ENCODE results near the gene ZFHX3.

The ZFHX3 gene

GRCh38 chr16:72956124-72957064 is 91.5 kb downstream of the ZFHX3 start:
- Mint-ChIP-seq H3K27me3 (ENCODE audit: low read depth) (peaks cover 9% of the 10 kb centered on the region), H3K4me3 (no peak overlapping the region), H3K27ac (no peak overlapping the region), H3K9me3 (no peaks in the 10 kb centered on the region), H3K36me3 (ENCODE audit: low read depth) (peaks cover 73% of the 10 kb centered on the region), H3K4me1 (peaks cover 38% of the 10 kb centered on the region)
- TF ChIP-seq CTCF (IDR thresholded peaks at IDR 0.05; ENCODE audit: unreplicated experiment in 3 of 3), result no peak

- H3K27me3 Mint-ChIP-seq (ENCODE audit: low read depth), result peaks cover 9% of the 10 kb centered on the region
- peak overlapping the region; percentile 69 to 79 (median 72) for H3K27ac Mint-ChIP-seq
- no peaks in the 10 kb centered on the region for H3K9me3 Mint-ChIP-seq
- peaks cover 38% of the 10 kb centered on the region for H3K4me1 Mint-ChIP-seq
- no peak for TF ChIP-seq CTCF (IDR thresholded peaks at IDR 0.05; ENCODE audit: unreplicated experiment in 3 of 3)
- peak overlapping the region in 1 of 3 experiments; percentile 56 for H3K4me3 Mint-ChIP-seq
- H3K36me3 Mint-ChIP-seq (ENCODE audit: low read depth), result peaks cover 69% of the 10 kb centered on the region
Measured at GRCh38 chr16:72952811-72953271, 95.1 kb downstream of the ZFHX3 start.

- H3K9me3 Mint-ChIP-seq, result no peaks in the 10 kb centered on the region
- peaks cover 43% of the 10 kb centered on the region for H3K4me1 Mint-ChIP-seq
- H3K4me3 Mint-ChIP-seq, result peak overlapping the region in 1 of 3 experiments; percentile 48
- H3K36me3 Mint-ChIP-seq (ENCODE audit: low read depth), result peaks cover 67% of the 10 kb centered on the region
- peaks cover 9% of the 10 kb centered on the region for H3K27me3 Mint-ChIP-seq (ENCODE audit: low read depth)
- no peak for TF ChIP-seq CTCF (IDR thresholded peaks at IDR 0.05; ENCODE audit: unreplicated experiment in 3 of 3)
- H3K27ac Mint-ChIP-seq, result peak overlapping the region; percentile 69 to 79 (median 72)
Measured at GRCh38 chr16:72952404-72952803, 95.5 kb downstream of the ZFHX3 start.

GRCh38 chr16:72951916-72952315 is 96.0 kb downstream of the ZFHX3 start:
- H3K27ac Mint-ChIP-seq, result peak overlapping the region in 2 of 3 experiments; percentile 69 to 79
- peaks cover 9% of the 10 kb centered on the region for H3K27me3 Mint-ChIP-seq (ENCODE audit: low read depth)
- H3K9me3 Mint-ChIP-seq, result no peaks in the 10 kb centered on the region
- H3K4me1 Mint-ChIP-seq, result peaks cover 48% of the 10 kb centered on the region
- TF ChIP-seq CTCF (IDR thresholded peaks at IDR 0.05; ENCODE audit: unreplicated experiment in 3 of 3), result no peak
- H3K36me3 Mint-ChIP-seq (ENCODE audit: low read depth), result peaks cover 62% of the 10 kb centered on the region
- no peak overlapping the region for H3K4me3 Mint-ChIP-seq

GRCh38 chr16:72950669-72951068 is 97.3 kb downstream of the ZFHX3 start:
- H3K27me3 Mint-ChIP-seq (ENCODE audit: low read depth), result peaks cover 9% of the 10 kb centered on the region

More at GRCh38 chr16:72950669-72951068, 97.3 kb downstream of the ZFHX3 start:
- Mint-ChIP-seq H3K36me3 (ENCODE audit: low read depth) (peaks cover 59% of the 10 kb centered on the region), H3K4me3 (no peak overlapping the region), H3K4me1 (peaks cover 56% of the 10 kb centered on the region), H3K27ac (no peak overlapping the region), H3K9me3 (no peaks in the 10 kb centered on the region)
- no peak for TF ChIP-seq CTCF (IDR thresholded peaks at IDR 0.05; ENCODE audit: unreplicated experiment in 3 of 3)

All from nephron (organoid).